GM18508 (cell line): Measurements from ENCODE around the gene CGB7.

Source experiments
- ATAC-seq: cut with Tn5 transposase; IDR thresholded peaks from one replicate; pipeline ENCODE4 v1.9.1; 2021; ENCODE audit warnings: moderate number of reproducible peaks; ENCODE audit not compliant: insufficient read depth, unreplicated experiment

Gene CGB7

DNA sequence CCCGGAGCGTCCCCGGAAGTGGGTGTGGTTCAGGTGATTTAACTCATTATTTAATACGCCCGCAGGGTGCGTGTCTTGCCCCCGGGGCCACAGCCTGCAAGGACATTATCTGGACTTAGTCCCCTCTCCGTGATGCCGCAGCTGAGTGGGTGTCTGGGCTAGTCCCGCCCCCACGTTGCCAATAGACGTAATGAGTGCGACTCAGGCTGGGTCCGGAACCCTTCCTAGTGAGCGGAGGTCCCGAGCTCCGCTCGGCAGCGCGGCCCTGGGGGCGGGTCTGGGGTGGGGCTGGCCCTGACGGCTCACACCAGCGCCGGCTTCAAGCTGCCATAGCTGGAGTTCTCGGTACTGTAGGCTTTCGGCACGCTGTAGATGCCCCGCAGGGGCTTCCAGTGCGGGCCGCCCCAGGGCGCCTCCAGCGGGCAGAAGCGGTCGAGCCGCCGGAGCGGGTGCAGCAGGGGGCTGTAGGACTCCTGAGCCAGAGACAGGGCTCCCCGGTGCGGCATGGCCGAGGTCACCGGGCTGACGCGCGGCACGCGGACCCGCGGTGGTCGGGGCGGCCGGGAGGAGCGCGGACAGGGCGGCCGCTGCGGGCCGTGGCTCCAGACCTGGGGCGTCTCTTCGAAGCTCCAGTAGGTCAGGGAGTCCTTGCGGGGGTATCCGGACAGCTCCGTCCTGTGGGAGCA lies 39.7 kb downstream of the CGB7 start:
- no peak for ATAC-seq

DNA sequence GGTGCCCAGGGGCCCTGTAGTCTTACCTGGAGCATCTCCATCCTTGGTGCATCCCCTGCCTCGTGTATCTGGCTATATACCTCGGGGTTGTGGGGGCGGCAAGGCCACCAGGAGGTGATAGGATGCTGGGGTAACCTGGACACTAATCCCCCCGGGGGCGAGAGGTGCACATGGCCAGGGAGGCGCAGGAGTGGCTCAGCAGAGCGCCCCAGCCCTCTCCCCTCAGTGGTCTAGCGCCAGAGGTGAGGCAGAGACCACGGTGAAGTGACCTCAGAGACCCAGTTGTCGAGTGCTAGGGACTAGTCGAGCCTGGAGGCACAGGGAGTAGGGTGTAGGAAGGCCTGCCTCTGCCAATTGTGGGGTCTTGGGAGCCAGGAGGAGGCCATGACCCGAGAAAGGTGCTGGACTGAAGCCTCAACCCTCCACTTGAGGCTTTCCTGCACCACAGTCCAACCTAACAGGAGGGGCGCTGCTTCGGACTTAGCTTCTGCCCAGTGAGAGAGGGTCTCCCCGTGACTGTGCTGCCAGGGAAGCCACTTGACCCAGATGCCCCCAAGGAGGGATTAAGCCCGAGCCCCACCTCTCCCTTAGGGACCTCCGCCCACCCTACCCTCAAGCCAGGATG lies 40.4 kb downstream of the CGB7 start, which contains the start of gene LHB:
LHB (minus strand) TSS at position 51 of the 625 bp plus-strand sequence; CDS start at position 41, 10 bp downstream.
- ATAC-seq: no peak

DNA sequence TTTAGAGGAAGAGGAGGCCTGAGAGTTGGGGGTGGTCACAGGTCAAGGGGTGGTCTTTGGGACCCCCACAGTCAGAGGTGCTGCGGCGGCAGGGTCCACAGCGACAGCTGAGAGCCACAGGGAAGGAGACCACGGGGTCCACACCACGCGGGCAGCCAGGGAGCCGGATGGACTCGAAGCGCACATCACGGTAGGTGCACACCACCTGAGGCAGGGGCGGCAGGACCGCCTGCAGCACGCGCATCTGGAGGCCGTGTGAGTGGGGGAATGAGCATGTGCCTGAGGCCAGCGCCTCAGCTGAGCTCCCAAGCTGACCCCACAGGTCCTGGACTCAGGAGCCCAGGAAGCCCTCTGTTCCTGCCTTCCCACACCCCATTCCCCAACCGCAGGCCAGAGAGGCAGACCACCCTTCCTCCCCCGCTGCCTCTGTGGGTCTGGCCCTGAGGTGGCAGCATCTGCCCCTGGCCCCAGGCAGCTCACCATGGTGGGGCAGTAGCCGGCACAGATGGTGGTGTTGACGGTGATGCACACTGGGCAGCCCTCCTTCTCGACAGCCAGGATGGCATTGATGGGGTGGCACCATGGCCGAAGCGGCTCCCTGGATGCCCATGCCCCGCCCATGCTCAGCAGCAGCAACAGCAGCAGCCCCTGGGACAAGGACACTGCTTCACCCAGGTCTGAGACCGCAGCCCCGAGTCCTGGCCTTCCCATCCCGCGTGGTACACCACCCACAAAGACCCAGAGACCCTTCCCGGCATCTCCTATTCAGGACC lies 41.3 kb downstream of the CGB7 start:
- no peak for ATAC-seq

DNA sequence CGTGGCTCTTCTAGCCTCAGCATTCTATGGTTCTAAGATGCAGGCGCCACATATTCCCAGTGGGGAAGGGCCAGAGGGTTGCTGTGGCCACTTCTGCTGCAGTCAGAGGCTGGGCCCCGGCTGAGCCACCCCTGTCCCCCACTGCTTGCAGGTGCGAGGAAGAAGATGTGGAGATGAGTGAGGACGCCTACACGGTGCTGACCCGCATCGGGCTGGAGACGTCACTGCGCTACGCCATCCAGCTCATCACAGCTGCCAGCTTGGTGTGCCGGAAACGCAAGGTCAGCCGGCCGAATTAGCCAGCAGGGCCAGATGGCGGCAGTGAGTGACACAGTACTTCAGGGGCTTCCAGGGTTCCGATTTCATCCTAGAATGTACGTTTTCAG lies 42.7 kb downstream of the CGB7 start:
- no peak for ATAC-seq

DNA sequence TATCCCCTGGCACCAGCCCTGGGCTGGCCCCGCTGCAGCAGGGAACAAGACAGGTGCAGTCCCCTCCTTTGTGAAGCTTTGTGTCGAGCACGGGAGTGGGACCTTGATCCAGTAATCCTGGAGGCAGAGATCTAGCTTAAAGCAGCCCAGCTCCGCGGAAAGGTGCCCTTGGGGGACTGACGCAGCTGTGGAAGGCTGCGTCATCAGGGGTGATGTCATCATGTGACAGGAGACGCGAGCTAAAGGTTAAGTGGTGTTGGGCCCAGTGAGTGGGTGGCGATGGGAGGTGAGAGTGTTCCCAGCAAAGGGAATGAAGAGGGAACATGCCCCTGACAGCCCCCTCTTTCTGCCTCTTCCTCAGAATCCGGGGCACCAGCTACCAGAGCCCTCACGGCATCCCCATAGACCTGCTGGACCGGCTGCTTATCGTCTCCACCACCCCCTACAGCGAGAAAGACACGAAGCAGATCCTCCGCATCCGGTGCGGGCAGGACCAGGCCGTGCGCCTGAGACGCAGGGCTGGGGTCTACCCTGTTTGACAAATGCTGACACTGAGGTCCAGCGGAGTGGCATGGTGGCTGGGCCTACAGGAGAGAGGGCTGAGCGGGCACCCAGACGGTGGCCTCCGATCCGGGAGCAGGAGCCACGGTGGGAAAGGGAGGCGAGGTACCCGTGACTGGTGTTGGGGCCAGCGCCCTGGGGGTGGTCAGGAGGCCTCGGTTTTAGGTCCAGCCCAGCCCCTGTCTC lies 43.3 kb downstream of the CGB7 start:
- no peak for ATAC-seq

DNA sequence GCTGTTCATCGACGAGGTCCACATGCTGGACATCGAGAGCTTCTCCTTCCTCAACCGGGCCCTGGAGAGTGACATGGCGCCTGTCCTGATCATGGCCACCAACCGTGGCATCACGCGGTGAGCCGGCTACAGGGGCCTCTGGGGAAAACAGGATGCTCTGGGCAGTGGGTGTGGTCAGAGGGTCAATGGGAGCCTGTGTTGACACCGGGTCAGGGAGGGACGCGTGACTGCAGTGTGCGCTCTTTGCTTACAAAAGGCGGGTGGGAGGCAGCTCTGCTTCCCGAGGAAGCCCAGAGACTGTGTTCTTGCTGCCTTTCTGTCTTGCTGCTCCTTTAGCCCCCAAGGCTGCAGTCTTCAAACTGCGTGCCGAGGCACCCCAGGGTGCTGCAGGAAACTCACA lies 46.4 kb downstream of the CGB7 start:
- ATAC-seq: no peak

DNA sequence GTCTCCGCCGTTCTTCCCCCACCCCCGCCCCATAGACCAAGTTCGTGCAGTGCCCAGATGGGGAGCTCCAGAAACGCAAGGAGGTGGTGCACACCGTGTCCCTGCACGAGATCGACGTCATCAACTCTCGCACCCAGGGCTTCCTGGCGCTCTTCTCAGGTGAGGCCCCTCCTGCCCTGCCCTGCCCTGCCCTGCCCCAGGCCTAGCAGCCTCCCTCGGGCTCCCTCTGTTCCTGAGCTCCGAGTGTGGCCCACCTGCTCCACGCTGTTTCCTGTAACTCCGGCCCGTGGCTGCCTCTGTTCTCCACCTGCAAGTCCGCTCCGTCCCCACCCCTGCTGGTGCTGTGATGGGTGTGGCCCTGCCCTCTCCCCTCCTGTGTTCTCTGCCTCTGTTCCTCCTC lies 47.1 kb downstream of the CGB7 start:
- ATAC-seq: no peak

DNA sequence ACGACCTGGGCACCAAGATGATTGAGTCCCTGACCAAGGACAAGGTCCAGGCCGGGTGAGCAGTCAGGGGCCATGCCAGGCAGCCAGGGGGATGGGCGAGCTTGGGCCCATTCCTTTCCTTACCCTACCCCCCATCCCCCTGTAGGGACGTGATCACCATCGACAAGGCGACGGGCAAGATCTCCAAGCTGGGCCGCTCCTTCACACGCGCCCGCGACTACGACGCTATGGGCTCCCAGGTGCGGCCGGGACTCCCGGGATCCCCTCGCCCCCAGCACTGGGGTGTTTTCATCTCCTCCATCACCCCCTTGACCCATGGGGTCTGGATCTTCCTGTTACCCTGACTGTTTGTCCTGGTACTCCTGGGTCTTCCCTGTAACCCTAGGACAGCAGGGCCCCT lies 47.7 kb downstream of the CGB7 start:
- ATAC-seq: no peak

DNA sequence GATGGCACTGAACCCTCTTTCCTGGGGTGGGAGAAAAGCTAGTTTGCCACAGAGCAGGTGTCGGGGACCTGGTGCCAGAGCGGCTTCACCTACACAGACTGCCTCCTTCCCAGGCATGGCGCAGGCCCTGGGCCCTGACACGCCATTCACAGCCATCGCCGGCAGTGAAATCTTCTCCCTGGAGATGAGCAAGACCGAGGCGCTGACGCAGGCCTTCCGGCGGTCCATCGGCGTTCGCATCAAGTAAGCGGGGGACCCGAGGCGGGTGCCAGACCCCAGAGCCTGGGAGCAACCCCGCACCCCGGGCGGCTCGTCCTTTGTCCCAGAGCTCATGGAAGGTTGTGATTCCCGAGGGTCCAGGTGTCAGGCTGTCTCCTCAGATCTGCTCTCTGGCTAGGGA lies 50.6 kb downstream of the CGB7 start:
- ATAC-seq: no peak

DNA sequence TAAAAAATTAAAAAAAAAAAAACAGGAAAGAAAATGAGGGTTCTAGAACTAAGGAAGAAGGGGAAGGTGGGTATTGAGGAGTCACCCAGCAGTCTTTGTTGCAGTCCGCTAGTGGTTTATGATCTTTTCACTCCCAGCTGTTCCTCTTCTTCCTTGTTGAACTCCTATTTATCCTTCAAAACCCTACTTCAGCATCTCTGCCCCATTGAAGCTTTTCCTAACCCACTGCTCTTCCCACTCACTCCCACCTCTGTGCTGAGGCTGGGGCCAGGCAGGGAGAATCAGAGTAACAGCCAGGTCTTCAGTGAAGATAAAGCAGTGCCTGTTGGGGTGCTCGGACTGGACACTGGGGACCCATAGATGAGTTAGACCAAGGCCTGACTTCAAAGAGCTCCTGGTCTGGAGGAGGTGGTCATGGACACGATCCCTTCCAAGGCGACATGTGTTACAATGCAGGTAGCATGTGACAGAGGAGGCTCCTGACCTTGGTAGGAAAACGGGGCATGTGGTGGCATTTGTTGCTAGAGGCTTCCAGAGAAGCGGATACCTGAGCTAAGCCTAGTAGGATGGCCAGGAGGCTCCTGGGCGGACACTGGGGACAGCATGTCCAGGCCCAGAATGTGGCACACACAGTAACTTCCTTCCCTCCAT lies 52.5 kb downstream of the CGB7 start:
- no peak for ATAC-seq
